PC-9 (cell line): ENCODE data around the gene ALK. TPM values are rescaled to one million over a fixed set of nuclear protein-coding genes. Genes with fewer than 3 reads are reported as not detected.

Experiments used
- BruUV-seq: library from RNA; stranded (reverse); fragments of 400-500 nt; replicated peaks from 2 replicates; lab custom pipeline; 2021; lab: Mats Ljungman, UMichigan
- CTCF ChIA-PET: fragments of 300-600 bp; sonication (Branson Sonifier 250); formaldehyde crosslinking; loops from one replicate; lab custom pipeline; 2022; ENCODE audit warnings: antibody characterized with exemption; lab: Charles Lee
- POLR2A ChIA-PET: fragments of 300-600 bp; sonication (Branson Sonifier 250); formaldehyde crosslinking; loops from one replicate; lab custom pipeline; 2022; ENCODE audit warnings: antibody characterized with exemption; ENCODE audit not compliant: unreplicated experiment; lab: Charles Lee
- DNase-seq, 2 experiments: peaks; one replicate each; pipeline versions ENCODE4 v3.0.0 to v3.0.0-alpha.2; 2015 to 2022; ENCODE audit warnings: mixed read lengths in 1 of 2
- H2AFZ ChIP-seq: fragments of 200-600 bp; sonication (generic); 2 replicates; pipeline ENCODE4 v1.8.1; 2017; ENCODE audit warnings: antibody characterized with exemption
- H3F3A ChIP-seq: fragments of 200-600 bp; sonication (generic); 2 replicates; pipeline ENCODE4 v1.8.1; 2017; ENCODE audit warnings: antibody characterized with exemption, mild to moderate bottlenecking, low read depth; ENCODE audit not compliant: insufficient read depth
- H3K27ac ChIP-seq: fragments of 200-600 bp; sonication (generic); 2 replicates; pipeline ENCODE4 v1.6.1; 2016; ENCODE audit warnings: mixed run types
- H3K27me3 ChIP-seq: fragments of 200-600 bp; sonication (generic); 2 replicates; pipeline ENCODE4 v1.6.1; 2016; ENCODE audit warnings: low read depth, mixed run types; ENCODE audit not compliant: insufficient read depth
- H3K36me3 ChIP-seq: fragments of 200-600 bp; sonication (generic); 2 replicates; pipeline ENCODE4 v1.6.1; 2016; ENCODE audit warnings: low read depth, mixed run types
- H3K4me1 ChIP-seq: fragments of 200-600 bp; sonication (generic); replicated peaks from 2 replicates; pipeline ENCODE4 v1.6.1; 2016; ENCODE audit warnings: mixed run types; ENCODE audit not compliant: insufficient read depth
- H3K4me2 ChIP-seq: fragments of 200-600 bp; sonication (generic); 2 replicates; pipeline ENCODE4 v1.6.1; 2017; ENCODE audit warnings: mixed run types
- H3K4me3 ChIP-seq: fragments of 200-600 bp; sonication (generic); 2 replicates; pipeline ENCODE4 v1.6.1; 2016; ENCODE audit warnings: mixed run types
- H3K79me2 ChIP-seq: fragments of 200-600 bp; sonication (generic); 2 replicates; pipeline ENCODE4 v1.6.1; 2017; ENCODE audit warnings: low read depth, mixed run types
- H3K9me2 ChIP-seq: fragments of 200-600 bp; sonication (generic); 2 replicates; pipeline ENCODE4 v1.8.1; 2017; ENCODE audit warnings: mild to moderate bottlenecking; ENCODE audit not compliant: insufficient read depth
- H3K9me3 ChIP-seq: fragments of 200-600 bp; sonication (generic); 2 replicates; pipeline ENCODE4 v1.8.1; 2016; ENCODE audit warnings: low read depth; ENCODE audit not compliant: insufficient read depth
- H4K20me1 ChIP-seq: fragments of 200-600 bp; sonication (generic); 2 replicates; pipeline ENCODE4 v1.8.1; 2017; ENCODE audit not compliant: insufficient read depth
- CTCF ChIP-seq: fragments of 200-600 bp; sonication (generic); conservative IDR thresholded peaks from 2 replicates; pipeline ENCODE4 v1.6.1; 2017; ENCODE audit warnings: mixed run types, antibody characterized with exemption, mild to moderate bottlenecking, moderate library complexity
- EZH2 ChIP-seq: fragments of 200-600 bp; sonication (generic); IDR thresholded peaks from 2 replicates; pipeline ENCODE4 v1.8.0; 2017; ENCODE audit warnings: antibody characterized with exemption, low read depth
- intact Hi-C: fragments of 100-400 bp; cut with micrococcal nuclease; formaldehyde crosslinking; loops from one replicate; pipeline ENCODE4 v1.10.0; 2022; ENCODE audit not compliant: unreplicated experiment
- total RNA-seq: library from RNA; stranded (reverse); gene quantifications from 2 replicates; pipeline ENCODE4 v1.2.3, GENCODE V29; 2021

Gene ALK
- total RNA-seq, 1 experiment from 2014 or later, result not detected

GRCh38 chr2:29218071-29218470, 703.3 kb downstream of the ALK start:
- TF ChIP-seq EZH2 (no peak), CTCF (no peak)
- Histone ChIP-seq H3K27ac (no peak overlapping the region), H3K4me1 (no peaks in the 10 kb centered on the region), H4K20me1 (no peaks in the 10 kb centered on the region), H3F3A (no peaks in the 10 kb centered on the region), H3K27me3 (0 out of 2 replicates have a peak, but pooled peaks cover 7% of the 10 kb centered on the region), H3K36me3 (no peaks in the 10 kb centered on the region), H3K4me2 (no peak overlapping the region), H3K79me2 (no peaks in the 10 kb centered on the region), H2AFZ (no peak overlapping the region), H3K9me2 (no peaks in the 10 kb centered on the region), H3K4me3 (no peak overlapping the region), H3K9me3 (no peaks in the 10 kb centered on the region)
- no peak for DNase-seq
- CTCF ChIA-PET, result no interaction called here
- no TSS peak for BruUV-seq
- POLR2A ChIA-PET, result no interaction called here
- intact Hi-C loops, result no loop called here

- H3K27me3 ChIP-seq, result 0 out of 2 replicates have a peak, but pooled peaks cover 7% of the 10 kb centered on the region
- H3K9me2 ChIP-seq, result no peaks in the 10 kb centered on the region
- ChIA-PET POLR2A (no interaction called here), CTCF (no interaction called here)
- H3K27ac ChIP-seq, result no peak overlapping the region
- no peaks in the 10 kb centered on the region for H4K20me1 ChIP-seq
- TF ChIP-seq EZH2 (no peak), CTCF (no peak)
- no peak overlapping the region for H3K4me3 ChIP-seq
- no peaks in the 10 kb centered on the region for H3K4me1 ChIP-seq
- intact Hi-C loops, result no loop called here
- H3K9me3 ChIP-seq, result no peaks in the 10 kb centered on the region
- no TSS peak for BruUV-seq
- H3K36me3 ChIP-seq, result no peaks in the 10 kb centered on the region
- H2AFZ ChIP-seq, result no peak overlapping the region
- H3K79me2 ChIP-seq, result no peaks in the 10 kb centered on the region
- no peaks in the 10 kb centered on the region; the same call in 1 of the 2 replicates for H3F3A ChIP-seq
- H3K4me2 ChIP-seq, result no peak overlapping the region
- DNase-seq, result no peak
These were observed 704.8 kb downstream of the ALK start for GRCh38 chr2:29216609-29216909.

- CTCF ChIA-PET, result no interaction called here
These were observed 705.4 kb downstream of the ALK start for GRCh38 chr2:29215739-29216608.

More at GRCh38 chr2:29215739-29216608, 705.4 kb downstream of the ALK start:
- Histone ChIP-seq H3F3A (no peaks in the 10 kb centered on the region; the same call in 1 of the 2 replicates), H3K27ac (no peak overlapping the region), H3K4me2 (no peak overlapping the region), H3K9me2 (no peaks in the 10 kb centered on the region), H3K27me3 (0 out of 2 replicates have a peak, but pooled peaks cover 7% of the 10 kb centered on the region), H2AFZ (no peak overlapping the region), H4K20me1 (no peaks in the 10 kb centered on the region), H3K4me3 (no peak overlapping the region), H3K9me3 (no peaks in the 10 kb centered on the region), H3K36me3 (no peaks in the 10 kb centered on the region), H3K79me2 (no peaks in the 10 kb centered on the region), H3K4me1 (no peaks in the 10 kb centered on the region)
- intact Hi-C loops, result no loop called here
- POLR2A ChIA-PET, result no interaction called here
- no peak for DNase-seq
- no peak for TF ChIP-seq CTCF
- no peak for TF ChIP-seq EZH2
- BruUV-seq, result no TSS peak
